HUES6 (cell line): ENCODE results near the gene TUBA3D.
"Not testable (repeated sequence)": the region's sequence is repeated elsewhere in the genome, so short reads cannot be mapped to it uniquely, and the experiment has no call there.

Experiments
- H3K27ac ChIP-seq: 2 replicates; pipeline ENCODE4 v1.7.0; 2013; ENCODE audit warnings: low read depth, mild to moderate bottlenecking, low read length, inconsistent platforms
- H3K27me3 ChIP-seq: 2 replicates; pipeline ENCODE4 v1.6.1; 2013; ENCODE audit warnings: low read length; ENCODE audit not compliant: control insufficient read depth, insufficient read depth
- H3K36me3 ChIP-seq: 2 replicates; pipeline ENCODE4 v1.6.1; 2013; ENCODE audit warnings: low read length; ENCODE audit not compliant: control insufficient read depth, insufficient read depth
- H3K4me1 ChIP-seq: 2 replicates; pipeline ENCODE4 v1.6.1; 2013; ENCODE audit warnings: low read length; ENCODE audit not compliant: control insufficient read depth, insufficient read depth
- H3K4me3 ChIP-seq: 2 replicates; pipeline ENCODE4 v1.5.1; 2013; ENCODE audit warnings: low read depth, low read length
- H3K9ac ChIP-seq: one replicate; pipeline ENCODE4 v1.6.1; 2013; ENCODE audit warnings: mild to moderate bottlenecking, low read length
- H3K9me3 ChIP-seq: 2 replicates; pipeline ENCODE4 v1.6.1; 2013; ENCODE audit warnings: low read depth, low read length; ENCODE audit not compliant: control insufficient read depth, insufficient read depth

TUBA3D gene

GRCh38 chr2:131503587-131503986 is 27.7 kb downstream of the TUBA3D start:
- H3K27ac ChIP-seq, H3K9me3 ChIP-seq, H3K4me3 ChIP-seq, H3K9ac ChIP-seq, H3K4me1 ChIP-seq, H3K27me3 ChIP-seq: not testable (repeated sequence)
- peaks cover 96% of the 10 kb centered on the region for H3K36me3 ChIP-seq

- H3K9me3 ChIP-seq, H3K9ac ChIP-seq, H3K27ac ChIP-seq, H3K27me3 ChIP-seq, H3K4me3 ChIP-seq, H3K4me1 ChIP-seq: not testable (repeated sequence)
- H3K36me3 ChIP-seq: peaks cover 96% of the 10 kb centered on the region
Observed at GRCh38 chr2:131504082-131504750, 28.3 kb downstream of the TUBA3D start.

- Histone ChIP-seq H3K27ac (no peak overlapping the region), H3K4me3 (no peak overlapping the region), H3K27me3 (no peaks in the 10 kb centered on the region), H3K9ac (no peak overlapping the region), H3K36me3 (peaks cover 78% of the 10 kb centered on the region), H3K4me1 (no peaks in the 10 kb centered on the region), H3K9me3 (no peaks in the 10 kb centered on the region)
Observed at GRCh38 chr2:131509615-131510014, 33.7 kb downstream of the TUBA3D start.

GRCh38 chr2:131511291-131511968 is 35.5 kb downstream of the TUBA3D start:
- peaks cover 70% of the 10 kb centered on the region for H3K36me3 ChIP-seq
- not testable (repeated sequence) for H3K4me1 ChIP-seq

GRCh38 chr2:131511969-131512870 is 36.3 kb downstream of the TUBA3D start:
- H3K4me3 ChIP-seq, H3K27ac ChIP-seq: not testable (repeated sequence)
- peaks cover 69% of the 10 kb centered on the region for H3K36me3 ChIP-seq

More at GRCh38 chr2:131511291-131511968, 35.5 kb downstream of the TUBA3D start:
- H3K4me3 ChIP-seq, H3K9ac ChIP-seq, H3K27ac ChIP-seq, H3K27me3 ChIP-seq, H3K9me3 ChIP-seq: not testable (repeated sequence)

GRCh38 chr2:131514408-131515166 is 38.7 kb downstream of the TUBA3D start:
- not testable (repeated sequence) for H3K9me3 ChIP-seq, H3K27ac ChIP-seq, H3K9ac ChIP-seq, H3K4me1 ChIP-seq, H3K4me3 ChIP-seq, H3K27me3 ChIP-seq
- peaks cover 70% of the 10 kb centered on the region for H3K36me3 ChIP-seq

More at GRCh38 chr2:131511969-131512870, 36.3 kb downstream of the TUBA3D start:
- not testable (repeated sequence) for H3K9me3 ChIP-seq, H3K9ac ChIP-seq, H3K27me3 ChIP-seq, H3K4me1 ChIP-seq

GRCh38 chr2:131515235-131515634 is 39.3 kb downstream of the TUBA3D start:
- not testable (repeated sequence) for H3K27ac ChIP-seq, H3K4me3 ChIP-seq, H3K4me1 ChIP-seq, H3K9ac ChIP-seq, H3K27me3 ChIP-seq, H3K9me3 ChIP-seq
- peaks cover 70% of the 10 kb centered on the region for H3K36me3 ChIP-seq

GRCh38 chr2:131516011-131516410 is 40.1 kb downstream of the TUBA3D start:
- Histone ChIP-seq H3K9ac (no peak overlapping the region), H3K4me1 (no peaks in the 10 kb centered on the region), H3K27me3 (no peaks in the 10 kb centered on the region), H3K36me3 (peaks cover 75% of the 10 kb centered on the region), H3K27ac (no peak overlapping the region), H3K9me3 (no peaks in the 10 kb centered on the region), H3K4me3 (no peak overlapping the region)

GRCh38 chr2:131516621-131517020 is 40.7 kb downstream of the TUBA3D start:
- H3K4me1 ChIP-seq, H3K27me3 ChIP-seq, H3K9ac ChIP-seq, H3K4me3 ChIP-seq, H3K9me3 ChIP-seq, H3K27ac ChIP-seq: not testable (repeated sequence)
- peaks cover 76% of the 10 kb centered on the region for H3K36me3 ChIP-seq

GRCh38 chr2:131517106-131517831 is 41.4 kb downstream of the TUBA3D start:
- Histone ChIP-seq H3K9me3 (no peaks in the 10 kb centered on the region), H3K27ac (no peak overlapping the region), H3K9ac (no peak overlapping the region), H3K36me3 (peaks cover 75% of the 10 kb centered on the region), H3K4me1 (no peaks in the 10 kb centered on the region), H3K4me3 (no peak overlapping the region), H3K27me3 (no peaks in the 10 kb centered on the region)
